Peyer's patch (tissue), 4 donors: Measurements from ENCODE around the gene TMEM89. TPM values are rescaled to one million over a fixed set of nuclear protein-coding genes. Genes with fewer than 3 reads are reported as not detected.

ENCODE experiments used
- DNase-seq, 3 donors: peaks; one replicate each; pipeline ENCODE4 v3.0.0-alpha.2; 2017 to 2019
- H3K27ac ChIP-seq, 4 donors: fragments of 200-600 bp; sonication (generic); one replicate each; pipeline ENCODE4 v1.5.1; 2016 to 2019
- H3K27me3 ChIP-seq, 2 donors: fragments of 200-600 bp; sonication (generic); one replicate each; pipeline ENCODE4 v1.5.1; 2019
- H3K36me3 ChIP-seq, 3 donors: fragments of 200-600 bp; sonication (generic); one replicate each; pipeline ENCODE4 v1.5.1; 2016 to 2019
- H3K4me1 ChIP-seq, 4 donors: fragments of 200-600 bp; sonication (generic); one replicate each; pipeline ENCODE4 v1.5.1; 2016 to 2019
- H3K4me3 ChIP-seq, 4 donors: fragments of 200-600 bp; sonication (generic); 1 replicate in 3 of 4; 2 replicates in 1 of 4; pipeline ENCODE4 v1.5.1; 2016 to 2019; ENCODE audit warnings: mild to moderate bottlenecking in 1 of 4
- H3K9me3 ChIP-seq, 4 donors: fragments of 200-600 bp; sonication (generic); one replicate each; pipeline ENCODE4 v1.5.1; 2016 to 2019; ENCODE audit warnings: mild to moderate bottlenecking in 1 of 4
- CTCF ChIP-seq, 6 experiments: fragments of 450-650 bp in 4 of 6; fragments of 200-600 bp in 2 of 6; sonication (generic) in 1 of 6; IDR thresholded peaks; one replicate each; pipeline ENCODE4 v1.5.1; 2017 to 2019; ENCODE audit warnings: antibody characterized with exemption in 6 of 6, mild to moderate bottlenecking in 3 of 6, moderate library complexity in 1 of 6
- POLR2A ChIP-seq, 2 donors: fragments of 450-650 bp; IDR thresholded peaks; one replicate each; pipeline ENCODE4 v1.5.1; 2017; ENCODE audit warnings: antibody characterized with exemption in 2 of 2, mild to moderate bottlenecking in 2 of 2, moderate library complexity in 2 of 2
- total RNA-seq, 4 donors: library from RNA; depleted of rRNA; stranded (reverse); fragments of >200 nt; gene quantifications; one replicate each; pipeline ENCODE4 v1.1.0, GENCODE V29; 2016

TMEM89 gene
- total RNA-seq, 4 donors from 2014 or later: not detected

- H3K36me3 ChIP-seq: no peaks in the 10 kb centered on the region
- TF ChIP-seq POLR2A (IDR thresholded peaks at IDR 0.05): no peak
- TF ChIP-seq CTCF (IDR thresholded peaks at IDR 0.05): no peak
Measured at GRCh38 chr3:48581621-48582481, 39.7 kb downstream of the TMEM89 start.

GRCh38 chr3:48576647-48577046 is 44.9 kb downstream of the TMEM89 start:
- no peaks in the 10 kb centered on the region for H3K9me3 ChIP-seq
- TF ChIP-seq CTCF (IDR thresholded peaks at IDR 0.05) (no peak), POLR2A (IDR thresholded peaks at IDR 0.05) (no peak)

More at GRCh38 chr3:48581621-48582481, 39.7 kb downstream of the TMEM89 start:
- Histone ChIP-seq H3K4me1 (no peaks in the 10 kb centered on the region), H3K27ac (no peak overlapping the region), H3K4me3 (no peak overlapping the region), H3K9me3 (no peaks in the 10 kb centered on the region), H3K27me3 (no peaks in the 10 kb centered on the region)
- no peak for DNase-seq

GRCh38 chr3:48575366-48575765 is 46.2 kb downstream of the TMEM89 start:
- no peaks in the 10 kb centered on the region for H3K27me3 ChIP-seq
- no peak for TF ChIP-seq CTCF (IDR thresholded peaks at IDR 0.05)
- TF ChIP-seq POLR2A (IDR thresholded peaks at IDR 0.05): no peak
- H3K4me3 ChIP-seq: no peak overlapping the region
- H3K4me1 ChIP-seq: no peaks in the 10 kb centered on the region
- H3K9me3 ChIP-seq: no peaks in the 10 kb centered on the region
- no peak for DNase-seq
- H3K27ac ChIP-seq: no peak overlapping the region
- H3K36me3 ChIP-seq: no peaks in the 10 kb centered on the region

More at GRCh38 chr3:48576647-48577046, 44.9 kb downstream of the TMEM89 start:
- DNase-seq: no peak
- Histone ChIP-seq H3K27ac (no peak overlapping the region), H3K4me1 (no peaks in the 10 kb centered on the region), H3K36me3 (no peaks in the 10 kb centered on the region), H3K4me3 (no peak overlapping the region), H3K27me3 (no peaks in the 10 kb centered on the region)

- Histone ChIP-seq H3K27me3 (no peaks in the 10 kb centered on the region), H3K9me3 (no peaks in the 10 kb centered on the region), H3K4me1 (no peaks in the 10 kb centered on the region), H3K27ac (no peak overlapping the region), H3K4me3 (no peak overlapping the region), H3K36me3 (no peaks in the 10 kb centered on the region)
- TF ChIP-seq CTCF (IDR thresholded peaks at IDR 0.05) (no peak), POLR2A (IDR thresholded peaks at IDR 0.05) (no peak)
- no peak for DNase-seq
Measured at GRCh38 chr3:48573973-48574585, 47.5 kb downstream of the TMEM89 start.

DNA sequence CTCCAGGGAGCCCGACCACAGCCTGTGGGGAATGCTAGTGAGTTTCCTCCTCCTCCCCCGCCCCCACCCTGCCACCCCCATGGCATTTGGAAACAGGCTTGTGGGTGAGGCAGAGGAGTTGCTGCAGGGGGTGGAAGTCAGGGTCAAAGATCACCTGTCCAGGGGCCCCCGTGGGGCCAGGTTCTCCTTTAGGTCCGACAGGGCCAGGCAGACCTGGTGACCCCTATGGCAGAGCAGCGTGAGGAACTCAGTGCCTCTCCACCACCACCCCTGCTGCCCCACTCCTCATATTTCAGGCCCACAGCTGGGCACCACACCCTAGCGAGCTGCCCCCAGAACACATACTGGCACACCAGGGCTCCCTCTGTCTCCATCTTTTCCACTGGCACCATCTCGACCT is 49.1 kb downstream of the TMEM89 start:
- Histone ChIP-seq H3K27ac (no peak overlapping the region), H3K4me1 (no peaks in the 10 kb centered on the region), H3K36me3 (no peaks in the 10 kb centered on the region), H3K27me3 (no peaks in the 10 kb centered on the region), H3K9me3 (no peaks in the 10 kb centered on the region), H3K4me3 (no peak overlapping the region)
- no peak for TF ChIP-seq CTCF (IDR thresholded peaks at IDR 0.05)
- TF ChIP-seq POLR2A (IDR thresholded peaks at IDR 0.05): no peak
- DNase-seq: no peak
